ENCODE measurements around the gene LRBA.
"Not testable (repeated sequence)": the region's sequence is repeated elsewhere in the genome, so short reads cannot be mapped to it uniquely, and the experiment has no call there.

Gene LRBA

GRCh38 chr4:150541681-150542080 is 473.4 kb downstream of the LRBA start:
- Histone ChIP-seq H3K9me3 (ENCODE audit: insufficient read depth, low read length, severe bottlenecking) (no peaks in the 10 kb centered on the region), H4K20me1 (ENCODE audit: insufficient read depth, low read length) (no peaks in the 10 kb centered on the region), H3K4me1 (ENCODE audit: insufficient read depth, low read length) (no peaks in the 10 kb centered on the region), H3K27ac (ENCODE audit: low read length) (no peak overlapping the region), H2AFZ (ENCODE audit: low read depth, low read length) (no peak overlapping the region), H3K36me3 (ENCODE audit: insufficient read depth, low read length) (no peaks in the 10 kb centered on the region), H3K4me2 (ENCODE audit: insufficient read depth, low read length) (no peak overlapping the region), H3K4me3 (ENCODE audit: low read depth in 1 of 2, low read length in 2 of 2) (no peak overlapping the region), H3K9ac (ENCODE audit: low read depth, low read length) (no peak overlapping the region), H3K79me2 (ENCODE audit: insufficient read depth, low read length) (no peaks in the 10 kb centered on the region), H3K27me3 (ENCODE audit: insufficient read depth, low read length, poor library complexity) (no peaks in the 10 kb centered on the region)
- DNase-seq (no peak), ATAC-seq (ENCODE audit: insufficient read depth, low read depth) (no peak)
- no peak for TF ChIP-seq EZH2 (IDR thresholded peaks at IDR 0.05; ENCODE audit: borderline replicate concordance, low read depth, low read length, severe bottlenecking)
- TF ChIP-seq CTCF (IDR thresholded peaks at IDR 0.05; ENCODE audit: borderline replicate concordance, extremely low read depth, low read length, poor library complexity, severe bottlenecking), result no peak

- H3K4me2 ChIP-seq (ENCODE audit: insufficient read depth, low read length), result no peak overlapping the region
- DNase-seq, result no peak
- TF ChIP-seq CTCF (IDR thresholded peaks at IDR 0.05; ENCODE audit: borderline replicate concordance, extremely low read depth, low read length, poor library complexity, severe bottlenecking) (no peak), EZH2 (IDR thresholded peaks at IDR 0.05; ENCODE audit: borderline replicate concordance, low read depth, low read length, severe bottlenecking) (no peak)
Observed at GRCh38 chr4:150540959-150541360, 474.1 kb downstream of the LRBA start.

GRCh38 chr4:150540536-150540935 is 474.5 kb downstream of the LRBA start:
- H3K27ac ChIP-seq (ENCODE audit: low read length), result no peak overlapping the region

More at GRCh38 chr4:150540959-150541360, 474.1 kb downstream of the LRBA start:
- H3K4me1 ChIP-seq (ENCODE audit: insufficient read depth, low read length), result no peaks in the 10 kb centered on the region
- no peaks in the 10 kb centered on the region for H3K36me3 ChIP-seq (ENCODE audit: insufficient read depth, low read length)
- no peak overlapping the region for H3K4me3 ChIP-seq (ENCODE audit: low read depth in 1 of 2, low read length in 2 of 2)
- H3K9ac ChIP-seq (ENCODE audit: low read depth, low read length), result no peak overlapping the region
- no peaks in the 10 kb centered on the region for H3K27me3 ChIP-seq (ENCODE audit: insufficient read depth, low read length, poor library complexity)
- H2AFZ ChIP-seq (ENCODE audit: low read depth, low read length), result no peak overlapping the region
- no peak overlapping the region for H3K27ac ChIP-seq (ENCODE audit: low read length)
- no peak for ATAC-seq (ENCODE audit: insufficient read depth, low read depth)
- H3K79me2 ChIP-seq (ENCODE audit: insufficient read depth, low read length), result no peaks in the 10 kb centered on the region
- no peaks in the 10 kb centered on the region for H3K9me3 ChIP-seq (ENCODE audit: insufficient read depth, low read length, severe bottlenecking)
- H4K20me1 ChIP-seq (ENCODE audit: insufficient read depth, low read length), result no peaks in the 10 kb centered on the region

GRCh38 chr4:150537911-150538310 is 477.2 kb downstream of the LRBA start:
- not testable (repeated sequence) for H3K4me1 ChIP-seq (ENCODE audit: insufficient read depth, low read length); H3K36me3 ChIP-seq (ENCODE audit: insufficient read depth, low read length); H3K4me2 ChIP-seq (ENCODE audit: insufficient read depth, low read length); H3K27ac ChIP-seq (ENCODE audit: low read length); H3K27me3 ChIP-seq (ENCODE audit: insufficient read depth, low read length, poor library complexity); DNase-seq; H4K20me1 ChIP-seq (ENCODE audit: insufficient read depth, low read length); H3K9me3 ChIP-seq (ENCODE audit: insufficient read depth, low read length, severe bottlenecking); H3K4me3 ChIP-seq (ENCODE audit: low read depth in 1 of 2, low read length in 2 of 2); H3K9ac ChIP-seq (ENCODE audit: low read depth, low read length); H2AFZ ChIP-seq (ENCODE audit: low read depth, low read length); ATAC-seq (ENCODE audit: insufficient read depth, low read depth); H3K79me2 ChIP-seq (ENCODE audit: insufficient read depth, low read length)

More at GRCh38 chr4:150540536-150540935, 474.5 kb downstream of the LRBA start:
- Histone ChIP-seq H3K27me3 (ENCODE audit: insufficient read depth, low read length, poor library complexity) (no peaks in the 10 kb centered on the region), H3K4me2 (ENCODE audit: insufficient read depth, low read length) (no peak overlapping the region), H3K36me3 (ENCODE audit: insufficient read depth, low read length) (no peaks in the 10 kb centered on the region), H3K4me1 (ENCODE audit: insufficient read depth, low read length) (no peaks in the 10 kb centered on the region), H3K4me3 (ENCODE audit: low read depth in 1 of 2, low read length in 2 of 2) (no peak overlapping the region), H2AFZ (ENCODE audit: low read depth, low read length) (no peak overlapping the region), H3K9me3 (ENCODE audit: insufficient read depth, low read length, severe bottlenecking) (no peaks in the 10 kb centered on the region), H3K79me2 (ENCODE audit: insufficient read depth, low read length) (no peaks in the 10 kb centered on the region), H3K9ac (ENCODE audit: low read depth, low read length) (no peak overlapping the region), H4K20me1 (ENCODE audit: insufficient read depth, low read length) (no peaks in the 10 kb centered on the region)
- no peak for TF ChIP-seq CTCF (IDR thresholded peaks at IDR 0.05; ENCODE audit: borderline replicate concordance, extremely low read depth, low read length, poor library complexity, severe bottlenecking)
- TF ChIP-seq EZH2 (IDR thresholded peaks at IDR 0.05; ENCODE audit: borderline replicate concordance, low read depth, low read length, severe bottlenecking), result no peak
- ATAC-seq (ENCODE audit: insufficient read depth, low read depth) (no peak), DNase-seq (no peak)
